GM18951 (cell line): ENCODE results near the gene AP3S2.

Experiments used
- POLR2A ChIP-seq: IDR thresholded peaks from 4 replicates; pipeline ENCODE4 v1.6.1; 2011; ENCODE audit warnings: mild to moderate bottlenecking; ENCODE audit not compliant: insufficient read length, insufficient read depth; ENCODE audit errors: extremely low read depth
- in situ Hi-C: fragments of 300-500 bp; cut with MboI; formaldehyde crosslinking; loops from one replicate; pipeline ENCODE4 v1.12.0; 2022; ENCODE audit warnings: low sequenced_read_pairs, mixed read lengths, inconsistent platforms; ENCODE audit not compliant: unreplicated experiment

Gene AP3S2

GRCh38 chr15:89829616-89830440 lies 64.0 kb downstream of the AP3S2 start:
- in situ Hi-C loops = no loop called here
- TF ChIP-seq POLR2A = no peak

GRCh38 chr15:89829161-89829560 lies 64.6 kb downstream of the AP3S2 start:
- in situ Hi-C loops = no loop called here
- TF ChIP-seq POLR2A = no peak

- TF ChIP-seq POLR2A = no peak
- in situ Hi-C loops = no loop called here
These were observed 65.3 kb downstream of the AP3S2 start for GRCh38 chr15:89828281-89829145.

- TF ChIP-seq POLR2A = no peak
- in situ Hi-C loops = no loop called here
These were observed 66.0 kb downstream of the AP3S2 start for GRCh38 chr15:89827829-89828228.

- no peak for TF ChIP-seq POLR2A
- in situ Hi-C loops = no loop called here
These were observed 66.8 kb downstream of the AP3S2 start for GRCh38 chr15:89826671-89827655.

GRCh38 chr15:89825271-89825940 lies 68.4 kb downstream of the AP3S2 start:
- no peak for TF ChIP-seq POLR2A
- in situ Hi-C loops = no loop called here

GRCh38 chr15:89824607-89824867 lies 69.3 kb downstream of the AP3S2 start:
- in situ Hi-C loops = no loop called here
- TF ChIP-seq POLR2A = no peak

GRCh38 chr15:89823836-89824606 lies 69.8 kb downstream of the AP3S2 start:
- TF ChIP-seq POLR2A = no peak
- in situ Hi-C loops = no loop called here

- TF ChIP-seq POLR2A = no peak
These were observed 70.7 kb downstream of the AP3S2 start for GRCh38 chr15:89822951-89823711.

GRCh38 chr15:89822611-89822950 lies 71.2 kb downstream of the AP3S2 start:
- TF ChIP-seq POLR2A = no peak
- in situ Hi-C loops = no loop called here

More at GRCh38 chr15:89822951-89823711, 70.7 kb downstream of the AP3S2 start:
- in situ Hi-C loops = no loop called here

GRCh38 chr15:89822026-89822425 lies 71.8 kb downstream of the AP3S2 start:
- no peak for TF ChIP-seq POLR2A
- in situ Hi-C loops = no loop called here
